OCI-LY1 (cell line): Measurements from ENCODE around the gene GCLC.

ENCODE experiments used
- EZH2 ChIP-seq: fragments of 200-600 bp; sonication (generic), shearing (Covaris generic); IDR thresholded peaks from 2 replicates; pipeline ENCODE4 v1.8.0; 2017; ENCODE audit warnings: borderline replicate concordance, mixed run types, mild to moderate bottlenecking, antibody characterized with exemption, low read length, moderate library complexity, mixed read lengths
- TF ChIP-seq, protein P1 (sequence below): fragments of 200-600 bp; sonication (generic), shearing (Covaris generic); IDR thresholded peaks from 2 replicates; pipeline ENCODE4 v1.5.1; 2017; ENCODE audit warnings: mild to moderate bottlenecking, antibody characterized with exemption, low read length, moderate library complexity, mixed read lengths

DNA sequence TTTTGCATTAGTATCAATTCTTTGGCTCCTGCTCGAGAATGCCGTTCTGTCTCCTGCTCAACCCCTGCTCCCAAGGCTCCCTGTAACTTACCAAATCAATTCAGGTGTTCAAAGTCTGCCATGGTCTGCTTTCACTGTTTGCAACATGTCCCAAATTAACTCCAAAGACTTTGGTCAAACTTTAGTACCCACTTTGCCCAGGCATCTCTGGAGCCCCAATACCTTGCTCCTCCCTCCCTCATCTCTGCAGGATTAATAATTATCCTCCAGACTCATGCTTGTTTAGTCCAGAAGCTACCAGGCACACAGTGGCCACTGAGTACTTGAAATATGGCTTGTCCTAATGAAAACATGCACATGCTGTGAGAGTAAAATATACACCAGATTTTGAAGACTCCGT is 30.2 kb downstream of the GCLC start:
- no peak for TF ChIP-seq EZH2
- TF ChIP-seq, protein P1, sequence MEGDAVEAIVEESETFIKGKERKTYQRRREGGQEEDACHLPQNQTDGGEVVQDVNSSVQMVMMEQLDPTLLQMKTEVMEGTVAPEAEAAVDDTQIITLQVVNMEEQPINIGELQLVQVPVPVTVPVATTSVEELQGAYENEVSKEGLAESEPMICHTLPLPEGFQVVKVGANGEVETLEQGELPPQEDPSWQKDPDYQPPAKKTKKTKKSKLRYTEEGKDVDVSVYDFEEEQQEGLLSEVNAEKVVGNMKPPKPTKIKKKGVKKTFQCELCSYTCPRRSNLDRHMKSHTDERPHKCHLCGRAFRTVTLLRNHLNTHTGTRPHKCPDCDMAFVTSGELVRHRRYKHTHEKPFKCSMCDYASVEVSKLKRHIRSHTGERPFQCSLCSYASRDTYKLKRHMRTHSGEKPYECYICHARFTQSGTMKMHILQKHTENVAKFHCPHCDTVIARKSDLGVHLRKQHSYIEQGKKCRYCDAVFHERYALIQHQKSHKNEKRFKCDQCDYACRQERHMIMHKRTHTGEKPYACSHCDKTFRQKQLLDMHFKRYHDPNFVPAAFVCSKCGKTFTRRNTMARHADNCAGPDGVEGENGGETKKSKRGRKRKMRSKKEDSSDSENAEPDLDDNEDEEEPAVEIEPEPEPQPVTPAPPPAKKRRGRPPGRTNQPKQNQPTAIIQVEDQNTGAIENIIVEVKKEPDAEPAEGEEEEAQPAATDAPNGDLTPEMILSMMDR = no peak
